ENCODE results near the gene KRTAP10-7.

The KRTAP10-7 gene

DNA sequence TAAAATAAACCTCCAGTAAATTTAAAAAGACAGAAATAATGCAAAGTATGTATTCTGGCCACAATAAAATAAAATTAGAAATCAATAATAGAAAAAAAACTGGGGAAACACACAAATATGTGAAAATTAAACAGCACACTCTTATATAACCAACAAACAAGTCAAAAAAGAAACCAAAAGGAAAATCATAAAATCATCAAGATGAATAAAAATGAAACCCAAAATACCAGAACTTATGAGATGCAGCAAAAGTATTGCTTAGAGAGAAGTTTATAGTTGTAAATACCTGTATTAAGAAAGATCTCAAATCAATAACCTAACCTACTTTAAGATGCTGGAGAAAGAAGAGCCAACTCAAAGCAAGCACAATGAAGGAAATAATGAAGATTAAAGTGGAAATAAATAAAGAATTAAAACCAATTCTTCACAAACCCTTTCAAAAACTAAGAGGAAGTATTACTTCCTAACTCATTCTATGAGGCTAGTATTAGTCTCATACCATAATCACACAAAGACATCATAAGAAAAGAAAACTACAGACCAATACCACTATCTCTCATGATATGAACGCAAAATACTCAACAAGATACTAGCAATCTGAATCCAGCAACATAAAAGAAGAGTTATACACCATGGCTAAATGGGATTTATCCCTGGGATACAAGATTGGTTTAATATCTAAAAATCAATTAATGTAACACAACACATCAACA, 35.4 kb upstream of the KRTAP10-7 start:
- Histone ChIP-seq H3K4me3 (ENCODE audit: low read length) (no peak overlapping the region), H3K9me3 (replicated peaks; ENCODE audit: low read length) (no peaks in the 10 kb centered on the region), H3K9ac (ENCODE audit: low read depth, low read length) (no peak overlapping the region), H3K36me3 (ENCODE audit: insufficient read depth, low read length) (no peaks in the 10 kb centered on the region), H3K4me1 (ENCODE audit: control insufficient read depth, insufficient read depth, low read length) (no peaks in the 10 kb centered on the region), H3K27me3 (ENCODE audit: control insufficient read depth, insufficient read depth, low read length) (peaks cover 16% of the 10 kb centered on the region), H3K4me2 (ENCODE audit: low read length) (no peak overlapping the region)

DNA sequence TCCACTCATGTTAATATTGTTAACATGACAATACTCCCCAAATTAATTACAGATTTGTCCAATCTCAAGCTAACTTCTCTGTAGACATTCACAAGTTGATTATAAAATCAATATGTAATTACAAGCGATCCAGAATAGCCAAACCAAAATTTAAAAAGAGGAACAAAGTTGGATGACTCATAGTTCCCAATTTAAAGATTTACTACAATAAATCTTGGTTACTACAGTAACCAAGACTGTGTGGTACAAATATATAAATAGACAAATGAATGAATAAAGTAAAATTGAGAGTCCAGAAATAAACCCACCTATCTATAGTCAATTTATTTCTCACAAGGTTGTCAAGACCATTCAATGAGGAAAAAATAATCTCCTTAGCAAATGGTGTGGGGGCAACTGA, 34.0 kb upstream of the KRTAP10-7 start:
- no peaks in the 10 kb centered on the region for H3K4me1 ChIP-seq (ENCODE audit: control insufficient read depth, insufficient read depth, low read length)
- peaks cover 1% of the 10 kb centered on the region for H3K9me3 ChIP-seq (replicated peaks; ENCODE audit: low read length)
- H3K9ac ChIP-seq (ENCODE audit: low read depth, low read length), result no peak overlapping the region
- peaks cover 18% of the 10 kb centered on the region for H3K27me3 ChIP-seq (ENCODE audit: control insufficient read depth, insufficient read depth, low read length)
- H3K4me2 ChIP-seq (ENCODE audit: low read length), result no peak overlapping the region
- no peaks in the 10 kb centered on the region for H3K36me3 ChIP-seq (ENCODE audit: insufficient read depth, low read length)
- no peak overlapping the region for H3K4me3 ChIP-seq (ENCODE audit: low read length)

DNA sequence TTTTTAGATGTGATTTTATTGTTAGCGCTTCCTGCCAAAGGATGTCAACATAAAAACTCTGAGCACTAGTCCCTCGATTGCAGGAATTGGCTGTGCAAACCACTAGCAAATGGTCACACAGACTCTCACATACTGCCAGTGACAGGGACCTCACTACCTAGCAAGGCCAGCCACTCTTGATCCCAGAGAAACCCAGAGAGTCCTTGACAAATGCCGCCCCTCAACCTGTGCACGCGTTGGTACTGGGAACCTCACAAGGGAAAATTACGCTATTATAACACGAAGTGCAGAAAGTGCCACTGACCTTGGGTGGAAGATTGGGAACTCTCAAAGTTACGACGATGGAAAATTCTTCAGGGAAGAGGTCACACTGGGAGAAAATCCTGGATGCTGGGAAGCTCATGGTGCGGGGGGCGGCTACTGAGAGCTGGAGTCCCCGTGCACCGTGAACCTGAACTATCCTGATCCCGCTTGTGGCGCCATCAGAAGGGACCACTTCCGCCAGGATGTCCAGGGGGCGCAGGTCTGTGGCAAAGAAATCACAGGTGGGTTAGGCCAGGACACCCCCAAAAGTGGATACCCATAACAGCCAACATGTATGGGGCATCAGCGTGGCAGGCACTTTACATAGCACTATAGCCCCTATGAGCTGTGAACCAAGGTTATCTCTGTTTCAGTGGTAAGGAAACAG, 32.8 kb upstream of the KRTAP10-7 start:
- Histone ChIP-seq H3K4me3 (ENCODE audit: low read length) (no peak overlapping the region), H3K4me2 (ENCODE audit: low read length) (no peak overlapping the region), H3K36me3 (ENCODE audit: insufficient read depth, low read length) (no peaks in the 10 kb centered on the region), H3K9me3 (replicated peaks; ENCODE audit: low read length) (peaks cover 3% of the 10 kb centered on the region), H3K4me1 (ENCODE audit: control insufficient read depth, insufficient read depth, low read length) (no peaks in the 10 kb centered on the region), H3K27me3 (ENCODE audit: control insufficient read depth, insufficient read depth, low read length) (peaks cover 19% of the 10 kb centered on the region), H3K9ac (ENCODE audit: low read depth, low read length) (no peak overlapping the region)

DNA sequence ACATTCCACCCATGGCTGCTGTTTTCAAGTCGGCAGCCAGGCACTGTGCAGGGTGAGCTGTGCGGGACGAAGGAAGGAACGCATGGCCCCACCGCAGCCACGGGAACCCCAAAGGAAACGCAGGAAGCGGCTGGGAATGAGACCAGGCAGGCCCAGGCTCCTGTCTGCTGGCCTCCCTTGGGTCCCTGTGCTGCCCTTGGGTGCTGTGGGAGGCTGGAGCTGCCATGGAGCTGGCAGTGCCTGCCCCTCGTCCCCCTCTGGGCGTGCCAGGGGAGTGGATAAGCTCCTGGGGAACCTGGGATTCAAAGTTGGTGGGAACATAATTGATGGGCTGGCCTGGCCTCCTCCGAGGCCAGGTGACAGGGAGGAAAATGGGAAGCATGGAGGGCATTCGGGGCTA, 32.1 kb upstream of the KRTAP10-7 start:
- Histone ChIP-seq H3K4me2 (ENCODE audit: low read length) (no peak overlapping the region), H3K4me1 (ENCODE audit: control insufficient read depth, insufficient read depth, low read length) (no peaks in the 10 kb centered on the region), H3K27me3 (ENCODE audit: control insufficient read depth, insufficient read depth, low read length) (peaks cover 25% of the 10 kb centered on the region), H3K36me3 (ENCODE audit: insufficient read depth, low read length) (no peaks in the 10 kb centered on the region), H3K4me3 (ENCODE audit: low read length) (no peak overlapping the region), H3K9me3 (replicated peaks; ENCODE audit: low read length) (peaks cover 3% of the 10 kb centered on the region), H3K9ac (ENCODE audit: low read depth, low read length) (no peak overlapping the region)

DNA sequence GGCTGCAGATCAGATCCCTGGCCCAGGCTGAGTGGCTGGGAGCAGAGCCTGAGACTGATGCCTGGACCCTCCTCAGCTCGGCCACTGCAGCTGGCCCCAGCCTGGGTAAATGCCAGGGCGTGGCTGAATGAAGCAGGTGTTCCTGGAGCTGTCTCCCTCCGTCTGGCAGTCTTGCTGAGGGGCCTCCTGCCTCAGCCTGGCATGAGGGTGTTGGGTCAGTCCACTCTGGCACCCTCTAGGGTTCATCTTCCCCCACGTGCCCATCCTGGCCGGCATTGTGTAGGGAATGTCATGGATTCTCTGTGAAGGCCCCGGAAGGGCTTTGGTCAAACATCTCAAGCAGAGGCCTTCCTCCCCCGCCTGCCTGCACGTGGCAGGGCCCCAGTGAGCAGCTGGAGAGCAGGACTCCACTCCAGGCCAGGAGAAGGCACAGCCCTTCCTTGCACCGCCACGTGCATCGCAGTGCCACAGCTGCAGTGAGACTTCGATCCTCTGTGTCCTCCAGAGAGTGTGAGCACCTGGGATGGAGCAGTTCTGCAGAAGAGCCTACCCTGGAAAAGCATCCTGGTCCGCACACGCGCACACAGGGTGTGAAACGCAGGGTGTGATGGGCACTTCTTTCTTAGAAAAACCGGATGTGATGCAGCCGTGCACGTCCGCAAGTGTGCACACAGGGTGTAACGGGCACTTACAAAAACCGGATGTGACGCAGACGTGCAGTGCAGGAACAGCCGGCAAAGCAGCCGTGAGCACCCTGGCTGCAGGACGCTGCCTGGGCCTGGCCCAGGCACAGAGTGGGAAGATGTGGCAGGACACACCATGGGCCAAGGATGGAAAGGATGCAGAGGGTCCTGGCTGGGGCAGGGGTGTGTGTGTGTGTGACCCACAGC, 31.5 kb upstream of the KRTAP10-7 start:
- H3K4me2 ChIP-seq (ENCODE audit: low read length), result no peak overlapping the region
- H3K9ac ChIP-seq (ENCODE audit: low read depth, low read length), result no peak overlapping the region
- no peak overlapping the region for H3K4me3 ChIP-seq (ENCODE audit: low read length)
- H3K27me3 ChIP-seq (ENCODE audit: control insufficient read depth, insufficient read depth, low read length), result peaks cover 24% of the 10 kb centered on the region
- peaks cover 3% of the 10 kb centered on the region for H3K9me3 ChIP-seq (replicated peaks; ENCODE audit: low read length)
- no peaks in the 10 kb centered on the region for H3K4me1 ChIP-seq (ENCODE audit: control insufficient read depth, insufficient read depth, low read length)
- H3K36me3 ChIP-seq (ENCODE audit: insufficient read depth, low read length), result no peaks in the 10 kb centered on the region

DNA sequence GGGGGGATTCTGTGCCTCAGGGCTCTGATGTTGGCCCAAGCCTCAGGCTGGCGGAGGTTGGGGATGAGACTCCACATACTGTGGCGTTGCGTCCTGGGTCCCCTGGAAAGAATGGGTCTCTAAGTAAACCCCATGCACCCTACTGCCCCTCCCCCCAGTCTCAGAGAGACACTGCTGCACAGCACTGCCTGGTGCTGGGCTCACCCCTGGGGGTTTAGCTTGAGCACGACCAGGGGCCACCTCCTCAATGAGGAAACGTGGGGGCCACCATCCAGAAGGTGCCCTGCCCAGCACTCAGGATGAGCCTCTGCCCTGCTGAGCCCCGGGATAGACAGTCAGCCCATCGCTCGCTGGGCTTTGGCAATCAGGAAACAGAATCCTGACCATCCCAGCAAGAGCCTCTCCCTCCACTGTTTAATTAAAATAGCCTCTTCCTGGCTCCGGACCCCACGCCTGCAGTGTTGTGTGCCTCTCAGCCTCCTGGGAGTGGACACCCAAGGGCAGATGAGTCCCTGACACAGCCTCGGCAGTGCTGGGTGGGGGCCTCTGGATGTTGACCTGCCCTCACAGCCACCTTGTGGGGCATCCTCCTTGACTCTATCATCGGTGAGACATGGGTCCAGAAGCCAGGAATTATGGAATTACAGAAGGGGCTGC, 30.4 kb upstream of the KRTAP10-7 start:
- no peak overlapping the region for H3K9ac ChIP-seq (ENCODE audit: low read depth, low read length)
- no peaks in the 10 kb centered on the region for H3K36me3 ChIP-seq (ENCODE audit: insufficient read depth, low read length)
- no peak overlapping the region for H3K4me3 ChIP-seq (ENCODE audit: low read length)
- H3K9me3 ChIP-seq (replicated peaks; ENCODE audit: low read length), result peaks cover 3% of the 10 kb centered on the region
- no peaks in the 10 kb centered on the region for H3K4me1 ChIP-seq (ENCODE audit: control insufficient read depth, insufficient read depth, low read length)
- peaks cover 25% of the 10 kb centered on the region for H3K27me3 ChIP-seq (ENCODE audit: control insufficient read depth, insufficient read depth, low read length)
- H3K4me2 ChIP-seq (ENCODE audit: low read length), result no peak overlapping the region

DNA sequence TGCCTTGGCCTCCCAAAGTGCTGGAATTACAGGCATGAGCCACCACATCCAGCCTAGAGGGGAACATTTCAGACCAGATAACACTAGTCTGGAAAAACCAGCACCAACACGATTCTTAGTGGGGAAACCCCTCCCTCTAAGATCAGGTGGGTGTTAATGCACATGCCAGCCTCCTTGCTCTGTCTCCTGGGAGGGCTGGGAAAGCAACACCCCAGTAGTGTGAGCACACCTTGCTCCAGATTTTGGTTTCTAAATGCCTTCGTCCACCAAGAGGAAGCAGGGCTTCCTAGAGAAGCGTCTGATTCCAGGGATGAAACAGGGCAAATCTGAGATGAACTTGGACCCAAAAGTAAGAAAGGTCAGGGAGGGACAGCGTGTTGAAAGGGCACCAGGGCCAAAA, 29.1 kb upstream of the KRTAP10-7 start:
- Histone ChIP-seq H3K4me2 (ENCODE audit: low read length) (no peak overlapping the region), H3K36me3 (ENCODE audit: insufficient read depth, low read length) (no peaks in the 10 kb centered on the region), H3K27me3 (ENCODE audit: control insufficient read depth, insufficient read depth, low read length) (peaks cover 28% of the 10 kb centered on the region)

DNA sequence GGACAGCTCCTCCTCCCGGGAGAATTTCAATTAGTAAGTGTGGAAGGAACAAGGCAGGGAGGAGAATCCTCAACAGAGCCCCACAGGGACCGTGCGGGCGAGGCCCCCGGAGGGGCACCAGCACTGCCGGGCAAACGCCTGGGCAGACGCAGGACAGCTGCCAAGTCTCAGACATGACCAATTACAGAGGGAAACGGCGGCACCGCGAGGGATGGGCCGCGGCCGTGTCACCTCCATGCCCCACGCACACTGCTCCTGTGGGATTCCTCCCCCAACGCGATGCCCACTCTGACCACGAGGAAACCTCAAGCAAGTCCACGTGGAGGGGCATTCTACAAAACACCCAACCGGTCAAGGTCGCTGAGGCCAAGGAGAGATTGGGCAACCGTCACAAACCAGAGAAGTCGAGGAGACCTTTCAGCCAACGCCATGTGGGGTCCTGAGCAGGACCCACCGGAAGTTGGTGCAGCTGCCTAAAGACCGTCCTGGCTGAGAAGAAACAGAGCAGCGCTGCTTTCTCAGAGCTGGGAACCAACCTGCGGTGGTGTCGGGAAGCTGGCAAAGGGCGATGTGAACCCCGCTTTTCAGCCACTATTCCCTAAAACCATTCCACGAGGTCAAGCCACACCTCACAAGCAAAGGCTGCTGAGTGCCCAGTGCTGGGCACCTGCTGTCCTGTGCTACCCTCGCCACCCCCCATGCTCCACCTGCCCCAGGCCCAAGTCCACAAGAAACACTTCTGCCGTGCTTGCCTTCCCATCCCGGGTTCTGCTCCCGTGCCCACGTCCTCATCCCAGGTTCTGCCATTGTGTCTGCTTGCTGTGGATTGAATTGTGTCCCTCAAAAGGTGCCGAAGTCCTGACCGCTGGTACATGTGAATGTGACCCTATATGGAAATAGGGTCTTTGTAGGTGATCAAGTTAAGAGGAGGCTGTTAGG, 28.3 kb upstream of the KRTAP10-7 start:
- Histone ChIP-seq H3K9me3 (replicated peaks; ENCODE audit: low read length) (peaks cover 3% of the 10 kb centered on the region), H3K36me3 (ENCODE audit: insufficient read depth, low read length) (no peaks in the 10 kb centered on the region), H3K27me3 (ENCODE audit: control insufficient read depth, insufficient read depth, low read length) (peaks cover 28% of the 10 kb centered on the region), H3K4me1 (ENCODE audit: control insufficient read depth, insufficient read depth, low read length) (no peaks in the 10 kb centered on the region), H3K4me3 (ENCODE audit: low read length) (no peak overlapping the region), H3K4me2 (ENCODE audit: low read length) (no peak overlapping the region), H3K9ac (ENCODE audit: low read depth, low read length) (no peak overlapping the region)

More for the DNA sequence above, 29.1 kb upstream of the KRTAP10-7 start:
- peaks cover 3% of the 10 kb centered on the region for H3K9me3 ChIP-seq (replicated peaks; ENCODE audit: low read length)
- no peak overlapping the region for H3K4me3 ChIP-seq (ENCODE audit: low read length)
- H3K9ac ChIP-seq (ENCODE audit: low read depth, low read length), result no peak overlapping the region
- H3K4me1 ChIP-seq (ENCODE audit: control insufficient read depth, insufficient read depth, low read length), result no peaks in the 10 kb centered on the region

DNA sequence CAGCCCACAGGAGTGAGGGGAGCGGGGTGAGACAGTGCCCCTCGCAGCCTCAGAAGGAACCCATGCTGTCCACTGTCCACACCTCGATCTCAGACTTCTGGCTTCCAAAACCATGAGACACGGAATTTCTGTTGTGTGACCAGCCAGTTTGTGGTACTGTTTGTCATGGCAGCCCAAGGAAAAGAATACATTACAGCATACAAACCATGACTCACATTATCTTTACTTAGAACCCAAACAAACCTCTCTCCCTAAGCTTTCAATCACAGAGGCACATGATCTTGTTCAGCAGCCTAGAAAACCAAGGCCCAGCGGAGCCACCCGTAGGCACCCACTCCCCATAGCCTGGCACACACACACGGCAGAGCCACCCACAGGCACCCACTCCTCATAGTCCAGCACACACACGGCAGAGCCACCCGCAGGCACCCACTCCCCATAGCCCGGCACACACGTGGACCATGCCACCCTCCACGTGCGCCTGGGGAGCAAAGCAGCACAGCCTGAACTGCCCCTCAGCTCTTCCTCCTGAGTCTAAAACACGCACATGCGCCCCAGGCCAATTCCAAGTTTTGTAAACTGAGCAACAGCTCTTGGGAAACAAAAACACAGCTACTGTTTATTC, 27.3 kb upstream of the KRTAP10-7 start:
- H3K27me3 ChIP-seq (ENCODE audit: control insufficient read depth, insufficient read depth, low read length), result peaks cover 24% of the 10 kb centered on the region
- no peaks in the 10 kb centered on the region for H3K4me1 ChIP-seq (ENCODE audit: control insufficient read depth, insufficient read depth, low read length)
- H3K4me2 ChIP-seq (ENCODE audit: low read length), result no peak overlapping the region
- no peaks in the 10 kb centered on the region for H3K36me3 ChIP-seq (ENCODE audit: insufficient read depth, low read length)
- H3K9me3 ChIP-seq (replicated peaks; ENCODE audit: low read length), result peaks cover 3% of the 10 kb centered on the region
- no peak overlapping the region for H3K4me3 ChIP-seq (ENCODE audit: low read length)
- H3K9ac ChIP-seq (ENCODE audit: low read depth, low read length), result no peak overlapping the region
